Measurements from ENCODE around the gene FBXW12. TPM values are rescaled to one million over a fixed set of nuclear protein-coding genes. Genes with fewer than 3 reads are reported as not detected.

FBXW12 gene
- total and polyA plus RNA-seq, 2 donors (not counting 3 experiments of a cell fraction or from before 2014, with no cell fraction given): not detected

- no peak for DNase-seq (ENCODE audit: low read depth, low spot score)
- no peaks in the 10 kb centered on the region for H3K9me3 ChIP-seq (replicated peaks; ENCODE audit: control insufficient read depth, insufficient read depth, low read length)
- no peak for FAIRE-seq
- no peak overlapping the region for H2AFZ ChIP-seq (ENCODE audit: low read depth, low read length)
- peaks cover 7 to 18% of the 10 kb centered on the region in 2 experiments for H3K27me3 ChIP-seq (ENCODE audit: control insufficient read depth in 2 of 2, insufficient read depth in 2 of 2, low read length in 2 of 2)
- no peak overlapping the region for H3K4me2 ChIP-seq (ENCODE audit: insufficient read depth, low read length)
- dilution Hi-C loops (cut with MboI; ENCODE audit: extremely low pct_ligation_motif_present, low sequenced_read_pairs): no loop called here
- H4K20me1 ChIP-seq (replicated peaks; ENCODE audit: control insufficient read depth, extremely low read depth, insufficient read depth, low read length): no peaks in the 10 kb centered on the region
- no peaks in the 10 kb centered on the region for H3K36me3 ChIP-seq (ENCODE audit: control insufficient read depth in 2 of 2, extremely low read depth in 1 of 2, insufficient read depth in 2 of 2, low read length in 2 of 2)
- H3K4me1 ChIP-seq (ENCODE audit: control insufficient read depth, extremely low read depth, insufficient read depth, low read length): no peaks in the 10 kb centered on the region
- ChIA-PET POLR2A (interaction anchor here (0.6 kb wide), 1 partner anchor 156 kb away, joined by 3 read pairs; no protein-coding TSS in a partner anchor), CTCF (interaction anchor here (2.3 kb wide), 1 partner anchor 40 kb away, joined by 16 read pairs; no protein-coding TSS in a partner anchor)
- no peaks in the 10 kb centered on the region for H3K79me2 ChIP-seq (ENCODE audit: control insufficient read depth, insufficient read depth, low read length)
- no TSS peak for BruUV-seq (replicated peaks)
- no peak overlapping the region for H3K4me3 ChIP-seq (replicated peaks in 1 of 3; ENCODE audit: insufficient read depth in 1 of 3, low read depth in 1 of 3, low read length in 3 of 3)
- H3K27ac ChIP-seq (ENCODE audit: insufficient read depth, low read depth, low read length): no peak overlapping the region
- H3K9ac ChIP-seq (replicated peaks; ENCODE audit: extremely low read depth, insufficient read depth, low read length): no peak overlapping the region
- intact Hi-C loops (cut with micrococcal nuclease): no loop called here
- TF ChIP-seq JUN (IDR thresholded peaks at IDR 0.05; ENCODE audit: borderline replicate concordance, insufficient read depth, insufficient read length, low read depth) (no peak), MAX (IDR thresholded peaks at IDR 0.05; ENCODE audit: insufficient read depth, insufficient read length) (no peak), POLR2AphosphoS5 (IDR thresholded peaks at IDR 0.05; ENCODE audit: insufficient read depth, low read depth, low read length) (no peak), CTCF (IDR thresholded peaks at IDR 0.05; ENCODE audit: extremely low read depth in 1 of 2, insufficient read depth in 1 of 2, low read depth in 1 of 2, low read length in 2 of 2) (no peak), FOS (IDR thresholded peaks at IDR 0.05; ENCODE audit: borderline replicate concordance, insufficient read depth, low read length) (no peak)
- no peaks in the 10 kb centered on the region for H3K9me1 ChIP-seq (replicated peaks; ENCODE audit: control insufficient read depth, extremely low read depth, insufficient read depth, low read length)
Measured at GRCh38 chr3:48395714-48396113, 23.7 kb downstream of the FBXW12 start.
